Gastroesophageal sphincter (tissue), 4 donors: ENCODE data around the gene IQSEC3. TPM values are rescaled to one million over a fixed set of nuclear protein-coding genes. Genes with fewer than 3 reads are reported as not detected.
"Not testable (repeated sequence)": the region's sequence is repeated elsewhere in the genome, so short reads cannot be mapped to it uniquely, and the experiment has no call there.

Experiments used
- ATAC-seq: fragments of 150-250 bp; one replicate; pipeline ENCODE4 v1.9.1; 2016; ENCODE audit warnings: mild to moderate bottlenecking, moderate library complexity
- H3K27ac ChIP-seq, 4 donors: fragments of 200-600 bp; sonication (generic) in 3 of 4; 1 replicate in 3 of 4; 2 replicates in 1 of 4; pipeline ENCODE4 v1.5.1; 2016 to 2019
- H3K27me3 ChIP-seq: fragments of 200-600 bp; sonication (generic); one replicate; pipeline ENCODE4 v1.5.1; 2019
- H3K36me3 ChIP-seq, 2 donors: fragments of 200-600 bp; sonication (generic); one replicate each; pipeline ENCODE4 v1.5.1; 2019; ENCODE audit warnings: control low read depth in 1 of 2
- H3K4me1 ChIP-seq, 3 donors: fragments of 200-600 bp; sonication (generic); 1 replicate in 2 of 3; 2 replicates in 1 of 3; pipeline ENCODE4 v1.5.1; 2016 to 2019; ENCODE audit warnings: control low read depth in 2 of 3
- H3K4me3 ChIP-seq, 2 donors: fragments of 200-600 bp; sonication (generic); one replicate each; pipeline ENCODE4 v1.5.1; 2019; ENCODE audit warnings: mild to moderate bottlenecking in 1 of 2, moderate library complexity in 1 of 2
- H3K9me3 ChIP-seq, 3 donors: fragments of 200-600 bp; sonication (generic); one replicate each; pipeline ENCODE4 v1.5.1; 2017 to 2019; ENCODE audit warnings: control low read depth in 2 of 3
- CTCF ChIP-seq, 4 experiments: fragments of 200-600 bp in 2 of 4; fragments of 450-650 bp in 2 of 4; sonication (generic) in 1 of 4; IDR thresholded peaks; one replicate each; pipeline ENCODE4 v1.5.1; 2017 to 2019; ENCODE audit warnings: antibody characterized with exemption in 4 of 4, mild to moderate bottlenecking in 2 of 4, moderate library complexity in 2 of 4
- EP300 ChIP-seq: sonication (generic); formaldehyde crosslinking; IDR thresholded peaks from one replicate; pipeline ENCODE4 v1.6.1; 2017; ENCODE audit warnings: antibody characterized with exemption, mild to moderate bottlenecking
- POLR2A ChIP-seq, 2 donors: fragments of 450-650 bp; IDR thresholded peaks; one replicate each; pipeline ENCODE4 v1.6.1; 2017; ENCODE audit warnings: antibody characterized with exemption in 2 of 2, mild to moderate bottlenecking in 2 of 2, moderate library complexity in 1 of 2
- POLR2AphosphoS5 ChIP-seq: sonication (generic); formaldehyde crosslinking; IDR thresholded peaks from one replicate; pipeline ENCODE4 v1.6.1; 2017; ENCODE audit warnings: antibody characterized with exemption
- WGBS, 2 donors: methylation state at CpG; one replicate each; pipeline ENCODE4 v1.1.5; 2018; ENCODE audit warnings: low coverage in 1 of 2; 5-methylcytosine and 5-hydroxymethylcytosine counted together
- total RNA-seq, 4 donors: library from RNA; depleted of rRNA; stranded (reverse); fragments of >200 nt; gene quantifications; one replicate each; pipeline ENCODE4 v1.1.0, GENCODE V29; 2016

The IQSEC3 gene
- total RNA-seq, 4 donors from 2014 or later = 0.07 to 2.4 (median 0.57) TPM

GRCh38 chr12:212415-212714 is 145.8 kb downstream of the IQSEC3 start:
- ATAC-seq = no peak
- 71 to 82% methylated on average over 7 to 8 of the region's 8 CpGs for WGBS, 2 donors
- no peak overlapping the region for H3K27ac ChIP-seq

GRCh38 chr12:212715-213526 is 146.4 kb downstream of the IQSEC3 start:
- 33 to 61% methylated on average over 4 to 11 of the region's 22 CpGs for WGBS, 2 donors
- Histone ChIP-seq H3K27ac (no peak overlapping the region), H3K36me3 (no peaks in the 10 kb centered on the region), H3K9me3 (no peaks in the 10 kb centered on the region), H3K27me3 (peaks cover 82% of the 10 kb centered on the region), H3K4me3 (peak overlapping the region in 1 of 2 donors; percentile 5), H3K4me1 (peaks cover 0 to 9% (median 0%) of the 10 kb centered on the region in 3 donors)
- TF ChIP-seq EP300 = no peak
- no peak for ATAC-seq

More at GRCh38 chr12:212415-212714, 145.8 kb downstream of the IQSEC3 start:
- no peaks in the 10 kb centered on the region for H3K36me3 ChIP-seq
- H3K9me3 ChIP-seq = no peaks in the 10 kb centered on the region
- TF ChIP-seq CTCF (IDR thresholded peaks at IDR 0.05) (no peak), EP300 (no peak), POLR2A (IDR thresholded peaks at IDR 0.05) (no peak)
- H3K4me3 ChIP-seq = peak overlapping the region in 1 of 2 donors; percentile 5
- H3K4me1 ChIP-seq = peaks cover 0 to 9% (median 0%) of the 10 kb centered on the region in 3 donors
- H3K27me3 ChIP-seq = peaks cover 87% of the 10 kb centered on the region

- Histone ChIP-seq H3K4me3 (no peak overlapping the region), H3K9me3 (no peaks in the 10 kb centered on the region), H3K4me1 (peaks cover 0 to 9% (median 0%) of the 10 kb centered on the region in 3 donors), H3K27ac (no peak overlapping the region), H3K27me3 (peaks cover 81% of the 10 kb centered on the region), H3K36me3 (no peaks in the 10 kb centered on the region)
- 33 to 60% methylated on average over 1 to 7 of the region's 12 CpGs for WGBS, 2 donors
- ATAC-seq = no peak
- TF ChIP-seq EP300 (no peak), POLR2A (IDR thresholded peaks at IDR 0.05) (no peak), POLR2AphosphoS5 (no peak), CTCF (IDR thresholded peaks at IDR 0.05) (no peak)
Observed at GRCh38 chr12:213527-213932, 147.0 kb downstream of the IQSEC3 start.

- Histone ChIP-seq H3K27me3 (peaks cover 82% of the 10 kb centered on the region), H3K27ac (no peak within 1 kb of the TSS), H3K4me1 (peaks cover 0 to 9% (median 0%) of the 10 kb centered on the region in 3 donors), H3K4me3 (no peak within 1 kb of the TSS), H3K36me3 (no peaks in the 10 kb centered on the region), H3K9me3 (no peaks in the 10 kb centered on the region)
- peak; percentile 31 for ATAC-seq
- WGBS, 2 donors = 34 to 100% methylated on average over 1 to 4 of the region's 14 CpGs
- TF ChIP-seq CTCF (IDR thresholded peaks at IDR 0.05) = no peak
- TF ChIP-seq POLR2AphosphoS5 = no peak
- TF ChIP-seq EP300 = no peak
- TF ChIP-seq POLR2A (IDR thresholded peaks at IDR 0.05) = no peak
Observed at GRCh38 chr12:214003-214741, 147.6 kb downstream of the IQSEC3 start, which contains the start of gene SLC6A12. Gene SLC6A12, minus strand, starts transcription at chr12:214157. Its CDS starts 4,171 bp downstream, at chr12:209986.

GRCh38 chr12:215116-215515 is 148.5 kb downstream of the IQSEC3 start:
- 90 to 100% methylated on average over 1 to 2 of the region's 6 CpGs for WGBS, 2 donors
- ATAC-seq = no peak
- Histone ChIP-seq H3K27me3 (peaks cover 82% of the 10 kb centered on the region), H3K9me3 (no peaks in the 10 kb centered on the region), H3K27ac (no peak overlapping the region), H3K4me3 (no peak overlapping the region), H3K36me3 (no peaks in the 10 kb centered on the region), H3K4me1 (peaks cover 0 to 9% (median 0%) of the 10 kb centered on the region in 3 donors)
- no peak for TF ChIP-seq EP300
- TF ChIP-seq POLR2A (IDR thresholded peaks at IDR 0.05) = no peak
- no peak for TF ChIP-seq CTCF (IDR thresholded peaks at IDR 0.05)
- TF ChIP-seq POLR2AphosphoS5 = no peak

GRCh38 chr12:217029-217428 is 150.5 kb downstream of the IQSEC3 start:
- not testable (repeated sequence) for H3K27ac ChIP-seq, H3K4me3 ChIP-seq, ATAC-seq, H3K4me1 ChIP-seq, H3K36me3 ChIP-seq, H3K9me3 ChIP-seq
- H3K27me3 ChIP-seq = peaks cover 79% of the 10 kb centered on the region
- 47 to 89% methylated on average over 5 to 6 of the region's 6 CpGs for WGBS, 2 donors
